Subcutaneous abdominal adipose tissue (tissue), 5 donors: ENCODE results near the gene KLHL30.

Experiments used
- H3K27ac ChIP-seq: one replicate; pipeline ENCODE4 v1.7.0; 2013; ENCODE audit warnings: low read depth, mild to moderate bottlenecking, inconsistent platforms, low read length, moderate library complexity
- H3K27me3 ChIP-seq, 5 donors: one replicate each; pipeline ENCODE4 v1.7.0; 2013; ENCODE audit warnings: low read length in 5 of 5, inconsistent platforms in 1 of 5; ENCODE audit not compliant: control insufficient read depth in 5 of 5, insufficient read depth in 4 of 5
- H3K36me3 ChIP-seq, 5 donors: one replicate each; pipeline ENCODE4 v1.7.0; 2013; ENCODE audit warnings: low read length in 5 of 5; ENCODE audit not compliant: control insufficient read depth in 5 of 5, insufficient read depth in 5 of 5
- H3K4me1 ChIP-seq, 5 donors: one replicate each; pipeline ENCODE4 v1.7.0; 2013; ENCODE audit warnings: low read length in 5 of 5, mild to moderate bottlenecking in 3 of 5, moderate library complexity in 1 of 5; ENCODE audit not compliant: control insufficient read depth in 5 of 5, insufficient read depth in 5 of 5
- H3K4me3 ChIP-seq, 5 donors: one replicate each; pipeline ENCODE4 v1.7.0; 2013; ENCODE audit warnings: low read length in 5 of 5, low read depth in 1 of 5
- H3K9ac ChIP-seq, 5 donors: one replicate each; pipeline ENCODE4 v1.7.0; 2013; ENCODE audit warnings: low read length in 5 of 5, mild to moderate bottlenecking in 4 of 5, moderate library complexity in 3 of 5
- H3K9me3 ChIP-seq, 5 donors: one replicate each; pipeline ENCODE4 v1.7.0; 2013; ENCODE audit warnings: low read length in 5 of 5; ENCODE audit not compliant: control insufficient read depth in 5 of 5
- donor health status: healthy.
- donor health status: healthy.
- donor health status: healthy.
- donor health status: healthy.
- donor health status: healthy.

The KLHL30 gene

DNA sequence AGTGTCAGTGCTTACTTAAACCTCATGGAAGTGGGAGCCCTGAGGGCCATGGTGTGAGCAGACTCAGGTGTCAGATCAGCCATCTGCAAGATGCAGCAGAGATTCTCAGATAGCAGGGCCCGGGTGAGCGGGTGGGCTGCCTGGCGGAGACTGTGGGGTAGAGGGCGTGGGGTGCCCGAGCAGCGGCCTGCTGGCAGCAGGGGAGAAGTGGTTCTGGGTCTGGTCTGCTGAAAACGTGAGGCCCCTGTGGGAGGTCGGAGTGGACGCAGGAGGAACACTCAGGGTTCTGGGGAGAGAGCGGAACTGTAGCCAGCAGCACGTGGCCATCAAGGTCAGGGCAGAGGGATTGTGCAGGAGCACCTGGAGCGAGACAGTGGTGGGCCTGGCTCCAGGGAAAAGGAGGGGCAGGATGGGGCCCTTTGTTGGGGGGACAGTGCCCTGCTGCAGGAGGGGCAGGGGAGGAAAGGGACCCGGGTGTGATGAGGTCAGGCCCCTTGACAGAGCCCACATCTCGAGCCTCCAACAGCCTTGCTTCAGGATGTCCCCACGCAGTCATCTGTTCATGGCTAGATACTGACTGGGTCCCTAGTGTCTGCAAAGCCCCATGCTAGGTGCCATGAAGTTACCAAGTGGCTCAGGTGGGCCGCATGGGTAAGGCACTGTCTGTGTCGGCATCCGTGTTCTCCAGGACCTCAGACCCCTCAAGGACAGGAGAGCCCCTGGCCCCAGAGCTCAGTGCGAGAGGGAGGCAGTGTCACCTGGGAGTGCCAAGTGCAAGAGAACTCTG is 41.1 kb upstream of the KLHL30 start:
- Histone ChIP-seq H3K4me3 (no peak overlapping the region), H3K9me3 (no peaks in the 10 kb centered on the region), H3K36me3 (peaks cover 0 to 4% (median 0%) of the 10 kb centered on the region in 5 donors), H3K4me1 (peaks cover 0 to 18% (median 4%) of the 10 kb centered on the region in 5 donors), H3K27ac (no peak overlapping the region), H3K9ac (no peak overlapping the region), H3K27me3 (peaks cover 0 to 4% (median 0%) of the 10 kb centered on the region in 5 donors)

- H3K9ac ChIP-seq, result no peak overlapping the region
- H3K9me3 ChIP-seq, result no peaks in the 10 kb centered on the region
- H3K27me3 ChIP-seq, result peaks cover 0 to 4% (median 0%) of the 10 kb centered on the region in 5 donors
- peaks cover 0 to 18% (median 4%) of the 10 kb centered on the region in 5 donors for H3K4me1 ChIP-seq
- peak overlapping the region in 1 of 5 donors; percentile 37 for H3K4me3 ChIP-seq
- H3K36me3 ChIP-seq, result peaks cover 0 to 4% (median 0%) of the 10 kb centered on the region in 5 donors
- H3K27ac ChIP-seq, result no peak overlapping the region
Measured at GRCh38 chr2:238097988-238098871, 40.2 kb upstream of the KLHL30 start.

DNA sequence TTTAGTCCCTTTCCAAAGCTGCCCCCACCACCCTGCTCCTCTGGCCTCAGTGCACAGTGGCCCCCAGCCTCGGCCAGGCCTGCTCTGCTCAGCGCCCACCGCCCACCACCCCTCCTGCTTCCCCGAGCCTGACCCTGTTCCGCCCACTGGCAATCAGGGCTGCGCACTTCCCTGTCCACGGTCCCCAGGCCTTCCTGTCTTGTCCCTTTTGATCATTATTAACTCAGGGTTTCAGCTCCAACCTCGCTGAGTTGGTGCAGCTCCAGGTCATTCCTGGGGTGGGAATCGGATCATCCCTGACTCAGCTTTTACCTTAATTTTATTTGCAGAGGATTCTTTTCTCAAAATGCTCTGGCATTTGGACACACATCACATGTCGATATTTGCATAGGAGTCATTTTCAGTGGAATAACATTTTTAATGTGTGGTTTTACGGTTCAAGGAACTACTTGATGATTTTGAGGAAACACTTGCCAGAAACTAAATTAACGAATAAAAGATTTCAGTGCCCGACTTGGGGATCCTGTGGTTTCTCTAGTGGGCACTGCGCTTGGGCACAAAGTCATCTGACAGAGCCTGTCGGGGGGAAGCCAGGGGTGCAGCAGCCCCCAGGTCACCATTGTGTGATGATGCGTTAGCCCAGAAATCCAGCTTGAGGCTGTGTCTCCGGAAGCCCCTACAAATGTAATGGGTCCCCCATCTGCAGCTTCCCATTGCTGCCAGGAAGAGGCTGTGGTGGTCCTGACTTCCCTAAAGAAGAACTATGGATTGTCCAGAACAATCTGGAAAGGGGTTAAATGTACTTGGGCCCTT is 39.4 kb upstream of the KLHL30 start:
- Histone ChIP-seq H3K27me3 (peaks cover 0 to 7% (median under 1%) of the 10 kb centered on the region in 5 donors), H3K27ac (no peak overlapping the region), H3K4me1 (peaks cover 0 to 18% (median 4%) of the 10 kb centered on the region in 5 donors), H3K36me3 (peaks cover 0 to 4% (median 0%) of the 10 kb centered on the region in 5 donors), H3K9ac (no peak overlapping the region), H3K9me3 (no peaks in the 10 kb centered on the region), H3K4me3 (peak overlapping the region in 1 of 5 donors; percentile 37)

- Histone ChIP-seq H3K36me3 (no peaks in the 10 kb centered on the region), H3K27me3 (peaks cover 0 to 7% (median 3%) of the 10 kb centered on the region in 5 donors), H3K27ac (no peak overlapping the region), H3K4me1 (peaks cover 0 to 18% (median 4%) of the 10 kb centered on the region in 5 donors), H3K9ac (no peak overlapping the region), H3K9me3 (no peaks in the 10 kb centered on the region), H3K4me3 (no peak overlapping the region)
Measured at GRCh38 chr2:238099714-238100048, 38.8 kb upstream of the KLHL30 start.

GRCh38 chr2:238100049-238100820 is 38.2 kb upstream of the KLHL30 start, which contains the start of gene ESPNL:
Gene ESPNL (plus strand): TSS chr2:238100340. CDS start chr2:238100420, 80 bp downstream.
- H3K4me1 ChIP-seq, result peaks cover 0 to 18% (median 4%) of the 10 kb centered on the region in 5 donors
- H3K4me3 ChIP-seq, result no peak within 1 kb of the TSS
- no peak within 1 kb of the TSS for H3K27ac ChIP-seq
- peaks cover 0 to 8% (median 3%) of the 10 kb centered on the region in 5 donors for H3K27me3 ChIP-seq
- no peak within 1 kb of the TSS for H3K9ac ChIP-seq
- H3K9me3 ChIP-seq, result no peaks in the 10 kb centered on the region
- H3K36me3 ChIP-seq, result no peaks in the 10 kb centered on the region

DNA sequence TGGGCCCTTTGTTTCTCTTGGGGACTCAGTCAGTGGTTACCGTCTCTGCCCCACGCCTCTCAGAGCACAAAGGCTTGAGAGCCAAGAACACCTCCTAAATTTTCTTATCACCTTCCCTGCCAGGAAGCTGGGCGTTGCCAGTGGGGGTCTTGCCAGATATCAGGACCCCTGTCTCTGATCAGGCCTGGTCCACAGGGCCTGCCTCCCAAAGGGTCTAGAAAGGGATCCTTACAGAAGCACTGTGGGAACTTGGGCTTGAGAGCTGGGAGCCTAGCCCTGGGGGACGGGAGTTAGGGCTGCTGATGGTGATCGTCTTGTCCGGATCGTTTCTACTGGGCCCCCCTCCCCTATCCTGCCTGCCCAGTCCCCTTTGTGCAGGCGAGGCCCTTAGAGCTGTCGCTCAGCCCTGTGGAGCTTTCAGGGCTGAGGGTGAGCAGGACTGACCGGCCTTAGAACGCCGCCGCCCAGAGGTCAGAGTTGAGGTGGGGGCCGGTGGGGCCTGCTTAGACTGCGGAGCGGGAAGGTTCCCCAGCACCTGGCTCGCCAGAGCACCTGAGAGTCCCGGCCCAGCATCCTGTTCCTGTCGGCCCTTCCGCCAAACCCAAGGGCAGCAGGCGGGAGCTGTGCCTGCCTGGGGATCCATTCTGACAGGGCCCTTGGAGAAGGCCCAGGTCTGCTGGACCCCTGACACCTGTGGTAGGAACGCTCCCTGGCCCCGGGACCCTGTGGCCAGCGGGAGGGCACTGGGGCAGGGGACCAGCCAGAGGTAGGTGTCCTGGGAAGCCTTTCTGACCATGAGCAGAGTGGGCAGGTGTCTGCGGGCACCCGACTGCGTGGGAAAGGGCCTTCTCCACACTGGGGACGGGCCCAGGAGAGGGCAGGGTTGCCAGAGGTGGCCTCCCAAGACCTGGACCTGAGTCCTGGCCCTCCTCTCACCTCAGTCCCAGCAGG is 37.4 kb upstream of the KLHL30 start:
- peaks cover 0 to 18% (median 4%) of the 10 kb centered on the region in 5 donors for H3K4me1 ChIP-seq
- H3K27me3 ChIP-seq, result peaks cover 0 to 12% (median 5%) of the 10 kb centered on the region in 5 donors
- H3K9ac ChIP-seq, result no peak overlapping the region
- no peak overlapping the region for H3K27ac ChIP-seq
- no peaks in the 10 kb centered on the region for H3K9me3 ChIP-seq
- H3K36me3 ChIP-seq, result no peaks in the 10 kb centered on the region
- H3K4me3 ChIP-seq, result no peak overlapping the region

DNA sequence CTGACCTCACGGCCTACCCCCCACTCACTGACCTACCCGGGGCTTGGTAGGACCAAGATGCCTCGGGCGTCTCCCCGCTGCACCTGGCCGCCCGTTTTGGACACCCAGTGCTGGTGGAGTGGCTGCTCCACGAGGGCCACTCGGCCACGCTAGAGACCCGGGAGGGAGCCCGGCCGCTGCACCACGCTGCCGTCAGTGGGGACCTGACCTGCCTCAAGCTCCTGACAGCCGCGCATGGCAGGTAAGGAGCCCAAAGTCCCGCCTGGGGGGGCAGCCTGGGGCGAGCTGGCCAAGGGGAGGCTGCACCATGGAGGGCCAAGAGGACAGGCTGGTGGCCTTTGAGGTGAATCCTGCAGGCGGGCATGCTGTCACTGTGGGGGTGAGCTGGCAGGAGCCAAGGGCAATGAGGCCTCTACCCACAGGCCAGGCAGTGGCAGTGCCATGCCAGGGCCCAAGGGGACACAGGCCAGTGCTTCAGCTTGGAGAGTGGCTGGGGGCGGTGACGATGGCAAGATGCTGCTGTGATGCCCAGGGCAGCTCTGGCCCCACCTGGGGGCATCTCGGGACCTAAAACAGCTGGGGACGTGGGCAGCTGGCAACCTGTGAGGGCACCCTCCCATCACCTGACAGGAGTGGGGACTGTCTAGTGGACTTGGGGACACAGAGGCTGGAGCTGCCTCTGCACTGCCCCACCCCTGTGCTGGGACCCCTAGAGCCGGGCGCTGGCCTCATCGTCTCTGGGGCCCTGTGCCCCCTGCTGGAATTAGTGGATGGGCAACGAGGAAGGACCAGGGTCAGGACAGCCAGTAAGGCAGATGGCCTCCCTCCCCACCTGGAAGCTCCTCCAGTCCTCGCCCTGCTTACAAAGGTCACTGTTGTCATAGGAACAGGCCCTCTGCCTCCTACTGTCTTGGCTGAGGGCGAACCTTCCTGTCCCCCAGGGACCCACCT is 36.3 kb upstream of the KLHL30 start:
- Histone ChIP-seq H3K4me3 (no peak overlapping the region), H3K9ac (no peak overlapping the region), H3K27ac (no peak overlapping the region), H3K4me1 (peaks cover 0 to 23% (median 4%) of the 10 kb centered on the region in 5 donors), H3K36me3 (no peaks in the 10 kb centered on the region), H3K27me3 (peaks cover 6 to 19% (median 13%) of the 10 kb centered on the region in 5 donors), H3K9me3 (no peaks in the 10 kb centered on the region)

GRCh38 chr2:238102865-238103264 is 35.6 kb upstream of the KLHL30 start:
- H3K4me1 ChIP-seq, result peaks cover 0 to 27% (median 4%) of the 10 kb centered on the region in 5 donors
- no peaks in the 10 kb centered on the region for H3K9me3 ChIP-seq
- H3K36me3 ChIP-seq, result no peaks in the 10 kb centered on the region
- H3K27me3 ChIP-seq, result peaks cover 8 to 19% (median 15%) of the 10 kb centered on the region in 5 donors
- no peak overlapping the region for H3K4me3 ChIP-seq
- H3K27ac ChIP-seq, result no peak overlapping the region
- no peak overlapping the region for H3K9ac ChIP-seq
